Hypothalamus (tissue), 51 donors: Measurements from ENCODE around the gene PAQR8.

Experiments used
- DNase-seq, 51 donors: peaks; one replicate each; lab custom pipeline; 2025; lab: John Stamatoyannopoulos, UW

Gene PAQR8, protein sequence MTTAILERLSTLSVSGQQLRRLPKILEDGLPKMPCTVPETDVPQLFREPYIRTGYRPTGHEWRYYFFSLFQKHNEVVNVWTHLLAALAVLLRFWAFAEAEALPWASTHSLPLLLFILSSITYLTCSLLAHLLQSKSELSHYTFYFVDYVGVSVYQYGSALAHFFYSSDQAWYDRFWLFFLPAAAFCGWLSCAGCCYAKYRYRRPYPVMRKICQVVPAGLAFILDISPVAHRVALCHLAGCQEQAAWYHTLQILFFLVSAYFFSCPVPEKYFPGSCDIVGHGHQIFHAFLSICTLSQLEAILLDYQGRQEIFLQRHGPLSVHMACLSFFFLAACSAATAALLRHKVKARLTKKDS

DNA sequence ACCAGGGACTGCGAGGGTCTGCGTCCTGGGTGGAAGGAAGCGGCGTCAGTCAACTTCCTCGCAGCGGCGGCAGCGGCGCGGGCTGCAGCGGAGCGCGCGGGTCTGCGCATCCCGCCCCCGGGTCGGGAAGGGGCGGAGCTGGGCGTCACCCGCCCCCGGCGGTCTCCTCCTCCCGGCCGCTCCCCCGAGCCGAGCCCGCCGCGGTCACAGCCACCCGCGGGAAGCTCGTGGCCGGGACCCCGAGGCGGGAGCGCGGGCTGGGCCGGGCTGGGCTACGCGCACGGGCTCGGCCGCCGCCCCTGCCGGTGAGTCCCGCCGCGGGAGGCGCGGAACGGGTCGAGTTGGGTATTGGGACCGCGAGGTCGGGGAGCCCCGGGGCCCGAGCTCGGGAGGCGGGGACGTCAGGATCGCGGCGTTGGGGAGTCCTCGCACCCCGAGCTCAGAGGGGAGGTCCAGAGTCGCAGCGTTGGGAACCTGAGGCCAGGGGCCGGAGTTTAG is at the start of gene PAQR8:
Gene PAQR8, plus strand, starts transcription at position 207 of the 498 bp plus-strand sequence. CDS start 41,063 bp downstream, outside the sequence.
- DNase-seq = peak in 50 of 51 donors; percentile 32 to 93 (median 74)

DNA sequence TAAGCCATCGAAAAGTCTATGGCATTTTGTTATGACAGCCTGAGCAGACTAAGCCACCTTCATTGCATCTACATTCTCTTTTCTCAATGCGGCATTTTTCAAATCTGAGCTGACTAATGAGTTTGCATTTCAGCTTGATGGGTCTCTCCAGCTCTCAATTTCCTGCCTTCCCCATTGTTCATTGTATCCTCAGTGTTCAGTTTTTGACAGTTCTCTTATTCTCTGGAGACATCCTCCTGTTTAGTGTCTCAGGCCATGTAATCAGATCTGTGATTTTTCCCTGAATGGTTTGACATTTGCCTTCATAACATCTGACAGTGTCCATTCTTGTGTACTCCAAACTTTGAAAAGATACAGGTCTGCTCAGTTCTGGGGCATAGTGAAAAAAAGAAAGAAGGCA is 49.5 kb upstream of the PAQR8 start:
- DNase-seq = peak in 1 of 51 donors; percentile 20

DNA sequence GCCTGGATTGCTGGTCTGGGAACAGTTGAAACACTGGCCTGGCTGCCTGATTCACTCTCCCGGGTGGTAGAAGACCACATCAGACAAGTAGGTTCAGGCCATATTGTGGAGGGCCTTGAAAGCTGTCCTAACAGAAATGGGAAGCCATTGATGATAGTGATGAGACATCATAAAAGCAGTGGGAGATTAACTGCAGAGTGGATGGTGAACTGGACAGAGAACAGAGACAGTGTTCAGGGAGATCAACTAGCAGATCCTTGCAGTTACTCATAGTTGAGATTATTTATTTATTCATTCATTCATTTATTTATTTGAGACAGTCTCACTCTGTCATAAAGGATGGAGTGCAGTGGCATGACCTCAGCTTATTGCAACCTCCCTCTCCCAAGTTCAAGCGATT is 47.2 kb upstream of the PAQR8 start:
- no peak for DNase-seq

DNA sequence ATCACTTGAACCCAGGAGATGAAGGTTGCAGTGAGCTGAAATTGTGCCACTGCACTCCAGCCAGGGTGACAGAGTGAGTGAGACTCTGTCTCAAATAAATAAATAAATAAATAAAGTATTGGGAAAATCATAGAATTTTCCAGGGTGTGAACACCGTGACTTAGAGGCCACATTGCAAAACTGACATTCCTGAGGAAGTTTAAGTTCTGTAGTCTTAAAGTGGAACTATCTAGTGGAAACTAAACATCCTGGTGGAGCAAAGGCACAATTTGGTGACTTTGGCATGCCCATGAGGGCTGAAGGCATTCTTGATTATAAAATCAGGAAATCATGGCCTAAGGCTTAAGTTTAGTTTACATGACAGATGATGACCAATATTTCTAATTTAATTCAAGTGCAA is 44.7 kb upstream of the PAQR8 start:
- DNase-seq = no peak

DNA sequence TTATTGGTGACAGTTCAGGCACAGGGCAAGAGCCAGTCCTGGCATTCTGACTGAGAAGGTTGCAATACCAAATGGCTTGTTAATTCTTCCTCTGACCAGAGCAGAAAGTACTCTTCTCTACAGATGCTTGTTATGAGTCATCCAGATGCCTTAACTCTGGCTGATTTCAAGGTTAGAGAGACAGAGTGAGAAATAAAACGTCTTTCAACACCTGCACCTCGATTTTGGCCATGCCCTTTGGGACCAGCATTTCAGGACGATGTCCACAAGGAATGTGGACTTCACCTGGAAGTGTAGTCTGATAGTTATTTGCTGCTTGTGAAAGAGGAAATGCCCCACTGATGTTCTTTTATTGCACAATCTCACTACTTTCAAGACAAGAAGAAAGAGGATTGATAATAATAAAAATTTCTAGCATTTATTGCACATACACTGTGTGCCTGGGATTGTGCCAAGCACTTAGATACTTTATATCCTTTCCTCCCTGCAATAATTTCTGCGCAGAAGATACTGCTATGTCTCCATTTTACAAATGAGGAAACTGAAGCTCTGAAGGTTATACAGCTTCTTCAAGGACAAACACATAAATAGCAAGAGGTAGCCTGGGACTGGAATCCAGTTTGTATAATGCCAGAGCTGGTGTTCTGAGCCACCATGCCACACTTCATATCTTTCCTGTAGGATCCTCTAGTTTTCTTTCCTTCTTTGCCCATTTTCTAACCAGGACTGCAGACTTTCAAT is 43.9 kb upstream of the PAQR8 start:
- no peak for DNase-seq

DNA sequence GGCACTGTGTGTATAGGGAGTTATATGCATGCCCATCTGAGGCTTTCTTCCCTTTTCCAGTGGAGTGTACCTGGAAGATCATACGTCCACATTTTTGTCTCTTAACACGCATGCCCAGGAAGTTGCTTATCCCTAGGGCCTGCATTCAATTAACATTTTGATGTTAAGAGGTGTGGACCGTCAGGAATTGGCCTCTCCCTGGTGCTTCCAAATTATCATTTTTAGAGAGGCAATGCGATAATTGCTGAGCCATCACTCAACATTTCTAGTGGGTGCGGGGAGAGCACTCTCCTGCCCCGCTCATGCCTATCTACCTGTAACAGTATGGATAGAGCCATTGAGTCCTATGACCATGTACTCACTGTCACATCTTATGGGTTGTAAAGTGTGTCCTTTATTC is 37.8 kb upstream of the PAQR8 start:
- no peak for DNase-seq

DNA sequence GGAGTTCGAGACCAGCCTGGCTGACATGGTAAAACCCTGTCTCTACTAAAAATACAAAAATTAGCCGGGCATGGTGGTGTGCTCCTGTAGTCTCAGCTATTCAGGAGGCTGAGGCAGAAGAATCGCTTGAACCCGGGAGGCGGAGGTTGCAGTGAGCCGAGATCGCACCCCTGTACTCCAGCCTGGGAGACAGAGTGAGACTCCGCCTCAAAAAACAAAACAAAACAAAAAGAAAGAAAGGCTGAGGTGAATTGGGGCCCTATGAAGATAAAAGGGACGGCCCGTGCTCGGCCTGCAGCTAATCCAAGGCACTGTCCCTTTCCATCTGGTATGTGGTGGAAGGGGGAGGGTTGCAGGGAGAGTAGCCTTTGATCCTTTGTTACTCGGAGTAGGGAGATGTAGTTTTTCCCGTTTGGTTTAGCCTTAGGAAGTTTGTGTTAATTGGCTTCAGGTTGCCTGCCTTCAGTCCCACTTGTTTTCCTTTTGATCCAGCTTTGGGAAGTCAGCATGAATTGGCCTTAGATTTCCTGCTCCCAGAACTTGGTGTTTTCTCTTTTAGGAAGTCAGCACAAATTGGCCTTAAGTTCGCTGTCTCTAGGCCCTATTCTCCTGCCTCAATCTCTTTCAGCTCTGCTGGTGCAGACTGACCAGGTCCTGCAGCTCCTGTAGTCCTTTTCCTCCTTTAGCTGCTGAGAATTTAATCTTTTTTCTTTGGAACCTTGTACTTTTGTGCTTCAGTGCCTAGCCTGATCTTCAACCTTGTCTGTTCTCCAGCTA is 36.1 kb upstream of the PAQR8 start:
- DNase-seq = no peak

DNA sequence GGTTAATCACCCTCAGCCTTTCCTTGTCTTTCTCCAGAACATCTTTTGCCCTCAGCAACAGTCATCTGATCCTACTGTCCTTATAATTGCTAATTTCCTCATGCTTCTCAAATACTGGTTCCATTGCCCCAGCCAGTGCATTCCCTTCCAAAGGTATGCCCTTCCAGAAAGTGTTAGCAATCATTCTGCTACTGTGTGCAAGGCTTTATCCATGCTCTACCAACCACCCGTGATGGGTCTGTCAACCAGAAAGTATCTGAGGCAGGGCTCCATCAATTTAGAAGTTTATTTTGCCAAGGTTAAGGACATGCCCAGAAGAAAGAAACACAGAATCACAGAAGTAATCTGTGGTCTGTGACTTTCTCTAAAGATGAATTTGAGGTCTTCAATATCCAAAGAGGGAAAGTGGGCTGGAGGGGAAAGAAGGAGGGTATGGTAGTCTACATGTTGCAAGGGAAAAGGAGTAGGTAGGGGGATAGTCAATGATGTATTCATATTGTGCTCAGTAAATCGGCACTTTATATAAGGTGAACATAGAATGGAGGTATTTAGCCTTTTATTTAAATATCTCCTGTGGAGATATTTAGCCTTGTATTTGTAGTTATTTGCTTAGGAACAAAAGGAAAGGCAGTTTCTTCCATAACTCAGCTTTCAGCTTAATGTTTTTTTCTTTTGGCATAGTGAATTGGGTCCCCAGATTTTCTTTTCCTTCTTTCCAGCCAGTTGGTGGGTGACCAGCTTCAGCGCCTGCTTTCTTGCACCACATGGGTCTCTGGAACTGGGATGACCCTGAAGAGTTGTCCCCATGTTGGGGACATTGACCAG is 35.2 kb upstream of the PAQR8 start:
- DNase-seq = no peak

DNA sequence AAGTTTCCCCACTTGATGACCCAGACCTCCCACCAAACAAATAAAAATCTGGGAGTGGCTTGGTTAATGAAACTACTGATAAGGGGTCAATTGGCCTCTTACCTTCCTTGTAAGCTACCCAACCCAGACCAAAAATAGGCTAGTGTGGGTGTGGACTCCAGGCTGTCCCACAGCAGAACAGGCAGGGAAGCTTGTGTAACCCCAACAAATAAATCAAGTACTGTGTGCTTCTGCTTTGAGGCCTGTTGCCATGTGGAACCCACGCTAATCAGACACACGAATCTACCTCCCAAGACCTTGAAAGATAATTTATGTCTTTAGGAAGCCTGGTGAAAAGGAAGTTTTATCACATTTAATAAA is 33.7 kb upstream of the PAQR8 start:
- DNase-seq = no peak

DNA sequence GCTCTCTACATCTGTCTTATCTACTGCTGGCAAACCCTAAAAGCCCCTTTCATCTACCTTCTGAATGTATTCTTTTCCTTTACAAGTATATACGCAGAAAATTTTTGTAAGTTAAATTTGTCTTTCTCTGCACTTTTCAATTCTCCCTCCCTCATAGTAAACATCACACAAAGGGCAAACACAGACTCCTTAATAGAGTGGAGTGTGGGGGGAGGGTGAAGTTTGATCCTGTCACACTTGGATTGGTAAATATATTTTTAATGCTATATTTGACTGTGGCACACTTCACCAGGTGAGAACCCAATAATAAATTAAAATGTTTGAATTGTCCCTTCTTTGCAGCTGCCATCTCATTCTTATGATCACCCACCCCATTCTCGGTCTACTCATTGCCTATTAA is 33.2 kb upstream of the PAQR8 start:
- DNase-seq = no peak

DNA sequence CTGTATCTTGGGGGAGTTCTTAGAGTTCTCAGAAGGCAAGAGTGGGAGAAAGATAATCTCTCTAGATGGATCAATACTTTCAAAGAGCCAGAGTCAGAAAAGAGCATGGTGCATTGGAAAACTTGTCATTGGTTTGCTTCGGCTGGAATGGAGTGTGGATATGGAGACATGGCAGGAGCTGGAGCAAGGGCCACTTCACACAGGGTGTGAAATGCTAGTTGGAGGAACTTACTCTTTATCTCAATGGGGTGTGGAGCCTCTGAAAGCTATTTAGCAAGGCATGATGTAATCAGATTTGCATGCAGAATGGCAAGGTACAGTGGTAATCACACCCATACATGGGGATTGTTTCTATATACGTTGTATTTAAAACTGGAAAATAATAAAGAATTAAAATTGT is 31.5 kb upstream of the PAQR8 start:
- no peak for DNase-seq

DNA sequence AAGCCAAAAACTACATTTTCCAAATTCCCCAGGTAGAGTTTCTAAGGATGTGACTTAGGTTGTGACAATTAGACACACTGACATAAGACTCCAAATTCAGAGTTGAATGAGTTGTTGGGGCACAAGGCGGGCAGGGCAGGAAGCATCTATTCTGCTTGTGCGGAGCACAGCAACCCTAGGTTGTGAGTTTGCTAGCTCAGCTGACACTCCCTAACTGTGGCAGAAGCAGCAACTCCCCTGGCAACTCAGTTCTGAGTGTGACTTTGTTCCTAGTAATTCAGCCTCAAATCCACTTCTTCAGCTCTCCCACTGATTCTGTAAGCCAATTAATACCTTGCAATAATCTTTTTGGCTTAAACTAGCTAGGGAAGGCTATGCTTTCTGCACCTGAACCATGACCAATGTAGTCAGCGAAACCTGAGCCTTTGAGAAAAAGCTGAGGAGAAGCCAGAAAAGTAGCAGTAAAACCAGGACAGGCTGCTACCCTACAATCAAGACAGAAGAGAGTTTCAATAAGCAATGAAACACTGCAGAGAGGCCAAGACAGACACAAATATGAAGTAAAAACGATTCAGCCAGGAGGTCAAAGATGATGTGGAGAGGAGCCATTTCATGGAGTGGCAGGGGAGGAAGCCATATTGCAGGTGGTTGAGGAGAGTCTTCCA is 30.0 kb upstream of the PAQR8 start:
- DNase-seq = no peak

DNA sequence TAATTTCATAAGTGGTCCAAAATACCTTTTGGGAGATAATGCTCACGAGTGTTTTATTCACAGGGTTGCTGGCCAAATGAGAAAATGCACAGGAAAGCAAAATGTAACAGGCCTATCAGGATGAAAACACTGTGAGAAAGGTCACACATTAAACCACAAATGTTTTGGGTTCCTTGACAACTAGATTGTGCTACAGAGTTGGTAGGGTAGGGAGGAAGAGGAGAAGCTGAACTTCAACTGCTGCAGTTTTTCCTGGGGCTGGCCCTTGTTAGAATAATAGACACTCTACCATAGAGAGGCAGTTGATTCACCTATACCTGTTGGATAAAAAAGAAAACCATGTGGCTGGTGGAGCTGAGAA is 28.1 kb upstream of the PAQR8 start:
- DNase-seq = no peak

DNA sequence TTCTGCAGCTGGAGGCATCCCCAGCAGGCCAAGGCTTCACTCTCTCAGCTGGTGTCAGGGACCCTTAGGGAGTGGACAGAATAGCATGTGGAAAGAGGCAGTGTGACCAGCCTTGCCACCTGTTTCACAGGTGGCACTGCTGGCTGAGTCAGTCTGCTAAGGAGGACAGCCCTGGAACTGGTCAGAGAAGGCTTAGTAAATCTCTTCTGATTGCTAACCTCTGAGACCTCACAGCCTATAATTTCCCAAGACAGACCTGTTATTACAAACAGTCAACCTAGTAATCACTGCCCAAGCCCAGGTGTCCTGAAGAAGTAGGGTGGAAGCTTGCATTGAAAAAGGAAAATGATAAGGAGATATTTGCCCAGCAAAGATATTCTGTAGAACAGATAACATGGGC is 26.4 kb upstream of the PAQR8 start:
- DNase-seq = no peak

DNA sequence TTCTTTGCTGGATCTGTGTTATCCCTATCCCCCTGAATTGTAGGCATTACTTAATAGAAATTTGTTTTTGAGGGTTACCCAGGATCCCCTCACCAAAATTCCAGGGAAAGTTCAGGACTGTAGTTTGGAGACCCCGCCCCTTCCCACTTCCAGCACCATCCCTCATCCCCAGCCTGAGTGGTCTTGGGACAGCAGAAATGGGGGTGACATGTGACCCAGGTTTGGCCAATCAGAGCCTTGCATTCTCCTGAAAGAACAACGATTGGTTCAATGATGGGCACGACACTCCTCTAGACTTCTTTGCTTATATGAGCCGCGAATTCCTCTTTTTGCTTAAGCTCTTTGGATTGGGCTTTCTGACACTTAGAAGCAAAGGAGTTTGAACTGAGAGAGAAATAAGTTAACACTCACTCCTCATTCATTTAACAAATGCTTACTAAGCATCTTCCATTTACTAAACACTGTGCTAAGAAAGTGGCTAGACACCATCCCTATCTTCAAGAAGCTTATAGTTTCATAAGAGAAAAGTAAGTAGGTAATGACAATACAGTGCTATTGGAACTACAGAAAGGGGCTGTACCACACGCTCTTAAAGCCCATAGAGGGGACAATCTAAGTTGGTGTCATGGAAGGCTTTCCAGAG is 24.9 kb upstream of the PAQR8 start:
- no peak for DNase-seq

DNA sequence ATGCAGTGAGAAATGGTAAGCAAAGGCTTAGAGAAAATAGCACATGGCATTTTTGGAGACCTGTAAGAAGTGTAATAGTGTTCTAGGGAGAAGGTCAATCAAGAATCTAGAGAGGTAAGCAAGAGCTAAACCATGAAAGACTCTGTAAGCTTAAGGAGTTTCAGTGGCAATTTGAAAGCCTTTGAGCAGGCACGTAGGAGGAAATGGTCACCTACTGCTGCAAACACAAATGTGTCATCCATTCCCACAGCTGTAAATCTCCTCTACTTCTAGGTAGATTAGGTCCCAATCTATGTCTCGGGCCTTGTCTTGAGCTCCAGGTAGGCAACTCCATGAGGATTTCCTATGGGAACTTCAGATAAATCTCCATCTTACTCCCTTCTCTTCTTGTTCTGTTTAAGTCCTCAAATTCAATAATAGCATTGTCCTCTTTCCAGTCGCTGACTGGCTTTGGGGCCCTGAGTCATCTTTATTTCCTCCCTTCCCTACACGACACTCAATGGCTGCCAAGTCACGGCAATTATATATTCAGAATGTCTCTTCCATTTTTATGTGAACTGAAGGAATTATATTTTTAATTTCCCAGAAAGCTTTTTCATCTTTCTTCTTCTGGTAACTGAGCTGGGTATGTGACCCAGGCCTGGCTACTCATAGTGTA is 24.2 kb upstream of the PAQR8 start:
- DNase-seq = no peak

DNA sequence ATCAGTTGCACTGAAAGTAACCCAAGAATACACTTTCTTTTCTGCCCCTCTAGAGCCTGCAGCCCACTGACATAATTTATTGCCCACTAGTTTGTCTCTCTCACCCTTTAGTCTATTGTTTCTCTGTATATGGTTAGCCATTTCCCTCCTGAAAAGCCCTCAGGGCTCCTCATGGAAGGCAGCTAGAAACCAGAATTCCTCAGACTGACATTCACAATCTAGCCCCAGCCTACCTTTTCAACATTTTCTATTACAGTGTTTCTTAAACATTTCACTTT is 21.4 kb upstream of the PAQR8 start:
- DNase-seq = no peak

DNA sequence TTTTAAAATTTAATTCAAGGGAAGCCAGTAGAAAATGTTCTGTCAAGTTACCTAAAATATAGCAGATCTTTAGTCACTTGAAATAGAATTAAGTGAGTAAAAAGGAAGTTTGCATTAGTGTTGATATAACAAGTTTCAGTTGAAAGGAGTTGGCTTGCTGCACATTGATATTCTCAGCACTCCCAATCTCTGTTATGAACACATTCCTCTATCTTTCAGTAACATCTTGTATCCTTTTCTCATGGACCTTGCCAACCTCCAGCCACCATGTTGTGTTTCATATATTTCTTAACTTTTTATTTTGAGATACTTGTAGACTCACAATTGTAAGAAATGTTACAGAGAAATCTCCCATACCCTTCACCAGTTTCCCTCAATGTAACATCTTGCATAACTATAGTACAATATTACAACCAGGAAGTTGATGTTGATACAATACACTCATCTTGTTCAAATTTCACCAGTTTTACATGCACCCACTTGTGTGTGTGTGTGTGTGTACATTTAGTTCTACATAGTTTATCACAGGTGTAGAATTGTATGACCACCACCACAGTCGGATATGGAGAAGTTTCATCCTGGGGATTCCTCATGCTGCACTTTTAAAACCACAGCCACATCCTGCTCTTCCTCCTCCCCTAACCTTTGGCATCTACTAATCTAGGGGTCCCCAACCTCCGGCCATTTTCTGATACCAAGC is 20.2 kb upstream of the PAQR8 start:
- no peak for DNase-seq

DNA sequence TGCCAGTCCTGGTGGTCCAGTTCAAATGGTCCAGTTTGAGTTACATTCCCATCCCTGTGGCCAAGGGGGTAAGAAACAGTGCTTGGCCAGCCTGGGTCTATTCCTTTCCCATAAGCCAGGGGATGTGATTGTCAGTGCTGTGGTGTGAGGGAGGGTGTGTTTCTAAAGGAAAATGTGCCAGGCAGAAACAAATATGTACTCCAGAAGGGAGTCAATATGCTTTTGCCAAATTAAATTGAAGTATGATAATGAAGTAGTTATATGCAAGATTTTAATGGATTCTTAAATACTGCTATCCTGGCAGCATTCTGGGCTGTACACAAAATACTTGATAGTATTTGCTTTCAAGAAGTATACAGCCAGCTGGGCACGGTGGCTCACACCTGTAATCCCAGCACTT is 16.6 kb upstream of the PAQR8 start:
- DNase-seq = no peak
